Stimulated activated CD8-positive, alpha-beta memory T cell treated with anti-CD3 and anti-CD28 coated beads, Interleukin-7, amount 100 ng/mL, for 48 hours (primary cell): ENCODE results near the gene METTL8.

Experiments
- DNase-seq, 2 donors: peaks; one replicate each; pipeline ENCODE4 v3.0.0-alpha.2; 2020; ENCODE audit warnings: low read depth in 1 of 2; ENCODE audit errors: extremely low read depth in 1 of 2

Gene METTL8

DNA sequence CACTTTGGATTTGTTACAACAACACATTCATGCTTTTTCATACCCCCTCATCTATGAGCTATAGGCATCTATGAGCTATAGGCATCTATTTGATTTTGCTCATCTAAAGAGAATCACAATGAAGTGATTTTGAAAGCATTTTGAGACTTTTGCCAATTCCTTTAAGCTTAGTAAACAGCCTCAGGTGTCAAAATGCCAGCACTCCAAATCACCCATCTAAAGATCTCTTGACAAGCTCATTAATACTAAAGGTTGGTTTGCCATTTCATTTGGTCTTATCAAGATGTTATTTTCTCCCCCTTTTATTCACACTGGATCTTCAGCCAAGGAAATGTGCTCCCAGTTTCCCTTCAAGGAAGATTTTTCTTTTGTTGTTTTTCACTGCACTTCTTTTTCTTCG is 162.4 kb downstream of the METTL8 start:
- DNase-seq: no peak

DNA sequence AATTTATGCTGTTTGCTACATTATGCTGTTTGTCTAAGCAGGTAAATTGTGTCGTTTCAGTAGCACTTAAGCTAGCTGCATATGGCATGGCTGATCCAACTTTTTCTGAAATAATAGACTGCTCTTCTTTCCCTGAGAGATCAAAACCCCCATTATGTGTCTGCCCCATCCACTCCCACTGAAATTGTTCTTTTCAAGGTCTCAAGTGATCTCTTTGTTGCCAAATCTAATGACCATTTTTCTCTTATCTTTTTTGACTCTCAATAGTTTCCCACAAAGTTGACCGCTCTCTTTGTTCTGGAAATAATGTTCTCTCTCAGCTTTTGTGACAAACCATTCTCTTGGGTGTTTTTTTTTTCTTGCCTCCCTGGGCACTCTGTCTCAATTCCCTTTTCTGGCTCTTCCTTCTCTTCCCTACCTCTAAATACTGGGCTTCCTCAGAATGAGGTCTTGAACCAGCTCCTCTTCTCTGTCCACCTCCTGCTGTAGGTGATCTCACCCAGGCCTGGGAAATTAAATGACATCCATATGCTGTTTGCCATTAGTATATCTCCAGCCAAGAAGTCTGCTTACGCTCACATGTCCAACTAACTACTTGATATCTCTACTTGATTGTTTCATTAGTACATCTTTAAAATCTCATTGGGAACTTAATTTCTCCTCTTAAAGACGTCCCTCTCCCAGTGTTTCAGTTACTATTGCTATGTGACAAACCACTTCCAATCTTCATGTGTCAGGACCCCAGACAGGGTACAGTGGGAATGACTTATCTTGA is 165.7 kb downstream of the METTL8 start:
- DNase-seq: no peak
